ENCODE results near the gene CNTN1. TPM values are rescaled to one million over a fixed set of nuclear protein-coding genes. Genes with fewer than 3 reads are reported as not detected.

CNTN1 gene
- total RNA-seq, 2 experiments from 2014 or later = not detected

GRCh38 chr12:40742041-40742440, 49.8 kb downstream of the CNTN1 start:
- Histone ChIP-seq H3K27ac (ENCODE audit: low read depth in 1 of 2, low read length in 2 of 2) (no peak overlapping the region), H3K27me3 (ENCODE audit: control insufficient read depth in 1 of 2, insufficient read depth in 2 of 2, low read length in 2 of 2) (no peaks in the 10 kb centered on the region), H3K4me3 (ENCODE audit: low read length) (no peak overlapping the region), H3K4me1 (ENCODE audit: insufficient read depth, low read length) (no peaks in the 10 kb centered on the region), H3K36me3 (ENCODE audit: insufficient read depth, low read length) (no peaks in the 10 kb centered on the region), H3K9me3 (ENCODE audit: control insufficient read depth in 1 of 2, insufficient read depth in 1 of 2, low read length in 2 of 2) (no peaks in the 10 kb centered on the region)
- no peaks in the 10 kb centered on the region for H3K4me1 Mint-ChIP-seq (ENCODE audit: low read depth)
- DNase-seq (no peak), ATAC-seq (ENCODE audit: poor library complexity) (no peak)
- H3K27ac Mint-ChIP-seq = no peak overlapping the region
- no peak overlapping the region for H3K4me3 Mint-ChIP-seq
- CTCF ChIA-PET = no interaction called here
- H3K27me3 Mint-ChIP-seq = no peaks in the 10 kb centered on the region
- POLR2A ChIA-PET = no interaction called here
- peaks cover 2% of the 10 kb centered on the region for H3K9me3 Mint-ChIP-seq
- no peaks in the 10 kb centered on the region for H3K36me3 Mint-ChIP-seq (ENCODE audit: low read depth)
- TF ChIP-seq, protein P1, sequence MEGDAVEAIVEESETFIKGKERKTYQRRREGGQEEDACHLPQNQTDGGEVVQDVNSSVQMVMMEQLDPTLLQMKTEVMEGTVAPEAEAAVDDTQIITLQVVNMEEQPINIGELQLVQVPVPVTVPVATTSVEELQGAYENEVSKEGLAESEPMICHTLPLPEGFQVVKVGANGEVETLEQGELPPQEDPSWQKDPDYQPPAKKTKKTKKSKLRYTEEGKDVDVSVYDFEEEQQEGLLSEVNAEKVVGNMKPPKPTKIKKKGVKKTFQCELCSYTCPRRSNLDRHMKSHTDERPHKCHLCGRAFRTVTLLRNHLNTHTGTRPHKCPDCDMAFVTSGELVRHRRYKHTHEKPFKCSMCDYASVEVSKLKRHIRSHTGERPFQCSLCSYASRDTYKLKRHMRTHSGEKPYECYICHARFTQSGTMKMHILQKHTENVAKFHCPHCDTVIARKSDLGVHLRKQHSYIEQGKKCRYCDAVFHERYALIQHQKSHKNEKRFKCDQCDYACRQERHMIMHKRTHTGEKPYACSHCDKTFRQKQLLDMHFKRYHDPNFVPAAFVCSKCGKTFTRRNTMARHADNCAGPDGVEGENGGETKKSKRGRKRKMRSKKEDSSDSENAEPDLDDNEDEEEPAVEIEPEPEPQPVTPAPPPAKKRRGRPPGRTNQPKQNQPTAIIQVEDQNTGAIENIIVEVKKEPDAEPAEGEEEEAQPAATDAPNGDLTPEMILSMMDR (IDR thresholded peaks at IDR 0.05) = no peak
- intact Hi-C loops (cut with DNase I, micrococcal nuclease) = no loop called here

DNA sequence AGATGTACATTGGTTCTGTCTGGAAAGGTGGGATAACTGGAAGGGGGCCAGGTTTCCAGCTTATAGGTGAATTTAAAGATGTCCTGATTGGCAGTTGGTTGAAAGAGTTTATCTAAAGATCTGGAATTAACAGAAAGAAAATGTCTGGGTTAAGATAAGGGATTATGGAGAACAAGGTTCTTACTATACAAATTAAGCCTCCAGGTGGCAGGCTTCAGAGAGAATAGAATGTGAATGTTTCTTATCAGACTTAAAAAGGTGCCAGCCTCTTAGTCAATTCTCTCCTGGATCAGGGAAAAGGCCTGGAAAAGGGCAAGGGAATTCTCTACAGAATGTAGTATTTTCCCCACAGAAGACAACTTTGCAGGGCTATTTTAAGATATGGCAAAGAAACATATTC, 53.1 kb downstream of the CNTN1 start:
- Mint-ChIP-seq H3K27me3 (no peaks in the 10 kb centered on the region), H3K4me1 (ENCODE audit: low read depth) (no peaks in the 10 kb centered on the region), H3K27ac (no peak overlapping the region), H3K36me3 (ENCODE audit: low read depth) (no peaks in the 10 kb centered on the region), H3K9me3 (peaks cover 2% of the 10 kb centered on the region), H3K4me3 (no peak overlapping the region)
- DNase-seq (no peak), ATAC-seq (ENCODE audit: poor library complexity) (no peak)
- Histone ChIP-seq H3K36me3 (ENCODE audit: insufficient read depth, low read length) (no peaks in the 10 kb centered on the region), H3K4me3 (ENCODE audit: low read length) (no peak overlapping the region), H3K27me3 (ENCODE audit: control insufficient read depth in 1 of 2, insufficient read depth in 2 of 2, low read length in 2 of 2) (no peaks in the 10 kb centered on the region), H3K9me3 (ENCODE audit: control insufficient read depth in 1 of 2, insufficient read depth in 1 of 2, low read length in 2 of 2) (no peaks in the 10 kb centered on the region), H3K4me1 (ENCODE audit: insufficient read depth, low read length) (no peaks in the 10 kb centered on the region), H3K27ac (ENCODE audit: low read depth in 1 of 2, low read length in 2 of 2) (no peak overlapping the region)
- TF ChIP-seq, protein P1 (IDR thresholded peaks at IDR 0.05) = no peak
- POLR2A ChIA-PET = no interaction called here
- CTCF ChIA-PET = no interaction called here
- intact Hi-C loops (cut with DNase I, micrococcal nuclease) = no loop called here

DNA sequence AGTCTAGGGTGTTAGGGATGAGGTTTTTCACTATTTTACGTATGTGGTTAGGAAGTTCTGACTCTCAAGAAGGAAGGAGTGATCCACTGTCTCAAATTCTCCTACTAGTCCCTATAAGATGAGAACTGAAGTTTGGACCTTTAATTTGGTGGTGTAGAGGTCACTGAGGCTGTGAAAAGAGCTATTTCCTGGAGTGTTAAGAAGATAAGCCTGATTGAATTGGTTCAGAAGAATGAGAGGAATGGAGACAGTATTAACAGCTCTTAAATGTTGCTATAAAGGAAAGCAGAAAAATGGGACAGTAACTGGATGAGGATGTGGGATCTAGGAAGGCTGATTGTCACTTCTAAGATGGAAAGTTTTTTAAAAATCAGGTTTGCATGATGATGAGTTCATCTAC, 57.6 kb downstream of the CNTN1 start:
- ATAC-seq (ENCODE audit: poor library complexity) (no peak), DNase-seq (no peak)
- H3K27me3 Mint-ChIP-seq = no peaks in the 10 kb centered on the region
- POLR2A ChIA-PET = no interaction called here
- intact Hi-C loops (cut with DNase I, micrococcal nuclease) = no loop called here
- no peak overlapping the region for H3K27ac ChIP-seq (ENCODE audit: low read depth in 1 of 2, low read length in 2 of 2)
- no peaks in the 10 kb centered on the region for H3K36me3 ChIP-seq (ENCODE audit: insufficient read depth, low read length)
- H3K36me3 Mint-ChIP-seq (ENCODE audit: low read depth) = no peaks in the 10 kb centered on the region
- no peak overlapping the region for H3K4me3 ChIP-seq (ENCODE audit: low read length)
- CTCF ChIA-PET = no interaction called here
- no peaks in the 10 kb centered on the region for H3K4me1 Mint-ChIP-seq (ENCODE audit: low read depth)
- H3K27me3 ChIP-seq (ENCODE audit: control insufficient read depth in 1 of 2, insufficient read depth in 2 of 2, low read length in 2 of 2) = no peaks in the 10 kb centered on the region
- no peak overlapping the region for H3K27ac Mint-ChIP-seq
- H3K9me3 ChIP-seq (ENCODE audit: control insufficient read depth in 1 of 2, insufficient read depth in 1 of 2, low read length in 2 of 2) = no peaks in the 10 kb centered on the region
- no peaks in the 10 kb centered on the region for H3K9me3 Mint-ChIP-seq
- no peaks in the 10 kb centered on the region for H3K4me1 ChIP-seq (ENCODE audit: insufficient read depth, low read length)
- H3K4me3 Mint-ChIP-seq = no peak overlapping the region
- TF ChIP-seq, protein P1 (IDR thresholded peaks at IDR 0.05) = no peak
